GM10266 (cell line): ENCODE data around the gene CRYBG3.

ENCODE experiments used
- DNase-seq: peaks from one replicate; pipeline ENCODE4 v3.0.0; 2012; ENCODE audit errors: extremely low spot score
- CTCF ChIP-seq: IDR thresholded peaks from 2 replicates; pipeline ENCODE4 v1.5.1; 2012; ENCODE audit warnings: mild to moderate bottlenecking, low read depth; ENCODE audit not compliant: control insufficient read depth, insufficient read depth; ENCODE audit errors: missing control alignments

Gene CRYBG3

GRCh38 chr3:97839944-97840343 is 18.1 kb downstream of the CRYBG3 start:
- TF ChIP-seq CTCF: no peak
- DNase-seq: no peak

- no peak for DNase-seq
- TF ChIP-seq CTCF: no peak
These were observed 19.5 kb downstream of the CRYBG3 start for GRCh38 chr3:97841304-97841703.

- TF ChIP-seq CTCF: no peak
- DNase-seq: no peak
These were observed 20.1 kb downstream of the CRYBG3 start for GRCh38 chr3:97841956-97842355.

- TF ChIP-seq CTCF: no peak
- no peak for DNase-seq
These were observed 27.0 kb downstream of the CRYBG3 start for GRCh38 chr3:97848779-97849178.

GRCh38 chr3:97857401-97857800 is 35.6 kb downstream of the CRYBG3 start:
- no peak for DNase-seq
- TF ChIP-seq CTCF: no peak

GRCh38 chr3:97860364-97860763 is 38.6 kb downstream of the CRYBG3 start:
- DNase-seq: no peak
- TF ChIP-seq CTCF: no peak

- TF ChIP-seq CTCF: no peak
These were observed 40.8 kb downstream of the CRYBG3 start for GRCh38 chr3:97862582-97862981.

More at GRCh38 chr3:97862582-97862981, 40.8 kb downstream of the CRYBG3 start:
- DNase-seq: no peak
